GM21723 (cell line): ENCODE data around the gene SPATA24.

Experiments
- ATAC-seq: cut with Tn5 transposase; IDR thresholded peaks from one replicate; pipeline ENCODE4 v1.9.1; 2021; ENCODE audit warnings: mild to moderate bottlenecking, moderate library complexity; ENCODE audit not compliant: unreplicated experiment

SPATA24 gene

DNA sequence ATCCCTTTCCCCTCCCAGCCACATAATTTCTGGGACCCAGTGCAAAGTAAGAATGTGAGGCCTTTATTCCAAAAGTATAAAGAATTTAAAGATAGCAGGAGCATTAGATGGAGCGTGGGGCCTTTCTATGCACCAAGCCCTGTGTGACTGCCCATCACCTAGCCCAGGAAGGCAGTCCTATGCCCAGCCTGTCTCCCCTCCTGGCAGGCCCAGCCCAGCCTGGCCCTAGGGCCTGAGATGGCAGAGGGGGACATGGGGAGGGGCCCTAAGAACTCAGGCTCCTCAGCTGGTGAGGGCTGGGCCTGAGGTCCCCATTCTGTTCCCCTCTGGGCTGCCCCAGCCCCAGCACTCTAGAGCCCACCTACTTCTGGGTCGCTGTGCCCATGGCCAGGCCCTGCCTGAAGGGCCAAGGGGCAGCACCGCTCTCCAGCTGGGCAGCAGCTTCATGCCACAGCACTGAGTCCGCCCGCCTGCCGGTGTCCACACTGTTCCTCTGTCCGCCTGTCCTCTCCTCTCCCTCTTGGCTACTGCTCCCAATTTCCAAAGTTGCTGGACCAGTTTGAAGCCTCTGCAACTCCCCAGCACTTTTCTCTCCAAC lies 19.8 kb downstream of the SPATA24 start:
- ATAC-seq: no peak

- no peak for ATAC-seq
Measured at GRCh38 chr5:139383275-139383992, 20.5 kb downstream of the SPATA24 start, which contains the start of gene SLC23A1. SLC23A1 (minus strand) TSS chr5:139383297; CDS start chr5:139383253, 44 bp downstream.

DNA sequence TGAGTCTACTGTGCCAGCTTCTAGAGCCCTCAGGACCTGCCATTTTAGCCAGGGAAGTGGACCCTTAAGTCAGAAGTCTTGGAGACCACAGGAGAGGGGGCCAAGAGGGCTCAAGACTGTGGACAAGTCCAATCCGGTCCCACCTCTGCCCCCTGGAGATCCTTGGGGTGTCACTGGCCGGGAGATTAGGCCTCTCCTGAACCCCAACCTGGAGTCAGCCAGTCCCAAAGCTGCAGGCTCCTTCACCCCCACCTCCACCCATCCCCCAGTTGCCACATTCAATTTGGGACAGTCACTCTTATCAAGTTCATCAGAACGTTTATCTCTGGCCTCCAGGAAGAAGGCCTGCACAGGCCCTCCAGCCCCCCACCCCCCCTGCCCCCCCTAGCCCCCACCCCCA lies 21.1 kb downstream of the SPATA24 start:
- ATAC-seq: no peak

- no peak for ATAC-seq
Measured at GRCh38 chr5:139381837-139382761, 21.8 kb downstream of the SPATA24 start.

GRCh38 chr5:139379626-139380449 lies 24.1 kb downstream of the SPATA24 start:
- no peak for ATAC-seq

GRCh38 chr5:139378941-139379361 lies 24.9 kb downstream of the SPATA24 start:
- ATAC-seq: no peak

DNA sequence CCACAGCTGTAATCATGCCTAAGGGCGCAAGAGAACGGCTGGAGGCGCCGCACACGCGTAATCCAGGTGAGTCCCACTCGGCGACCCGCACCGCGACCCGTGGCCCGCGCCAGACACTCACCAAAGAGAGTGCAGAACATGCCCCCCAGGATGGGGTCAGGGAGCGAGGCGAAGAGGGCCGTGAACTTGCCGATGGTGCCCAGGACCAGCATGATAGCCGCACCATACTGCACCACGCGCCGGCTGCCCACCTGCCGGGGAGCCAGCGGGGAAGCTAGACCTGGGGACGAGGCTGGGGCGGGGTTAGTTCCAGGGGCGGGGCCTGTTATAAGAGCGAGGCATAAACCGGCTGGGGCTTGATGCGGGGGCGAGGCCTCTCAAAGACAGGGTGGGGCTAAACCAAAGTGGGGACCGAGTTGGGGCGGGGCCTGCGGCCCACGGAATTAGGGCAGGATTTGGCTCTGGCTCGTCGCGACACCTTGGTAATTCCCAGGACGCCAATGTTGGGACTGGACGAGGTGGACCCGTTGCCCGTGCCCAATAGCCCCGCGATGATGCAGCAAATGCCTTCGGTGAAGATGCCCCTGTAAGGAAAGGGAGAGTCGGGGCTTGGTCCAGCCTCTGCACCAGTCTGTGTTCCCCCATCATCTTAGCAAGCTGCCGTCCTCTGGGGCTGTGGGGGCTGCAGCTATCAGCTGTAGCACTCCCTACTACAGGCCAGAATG lies 25.6 kb downstream of the SPATA24 start:
- ATAC-seq: no peak

- no peak for ATAC-seq
Measured at GRCh38 chr5:139377226-139377625, 26.7 kb downstream of the SPATA24 start.

DNA sequence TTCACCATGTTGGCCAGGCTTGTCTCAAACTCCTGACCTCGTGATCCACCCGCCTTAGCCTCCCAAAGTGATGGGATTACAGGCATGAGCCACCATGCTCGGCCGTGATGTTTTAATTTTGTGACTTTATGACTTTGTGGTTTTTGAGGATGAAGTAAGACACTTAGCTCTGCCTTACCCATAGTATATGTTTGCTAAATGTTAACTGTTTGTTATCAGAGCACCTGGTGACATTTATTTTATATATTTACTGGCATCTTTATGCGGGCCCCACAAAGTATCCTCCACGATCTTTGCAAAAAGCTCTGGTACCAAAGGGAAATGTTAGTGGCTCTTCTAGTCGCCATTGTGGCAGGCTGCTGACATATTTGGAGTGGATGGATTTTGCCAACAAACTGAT lies 27.5 kb downstream of the SPATA24 start:
- no peak for ATAC-seq

- ATAC-seq: no peak
Measured at GRCh38 chr5:139374909-139375308, 29.0 kb downstream of the SPATA24 start.

- ATAC-seq: no peak
Measured at GRCh38 chr5:139371482-139372435, 32.1 kb downstream of the SPATA24 start.

DNA sequence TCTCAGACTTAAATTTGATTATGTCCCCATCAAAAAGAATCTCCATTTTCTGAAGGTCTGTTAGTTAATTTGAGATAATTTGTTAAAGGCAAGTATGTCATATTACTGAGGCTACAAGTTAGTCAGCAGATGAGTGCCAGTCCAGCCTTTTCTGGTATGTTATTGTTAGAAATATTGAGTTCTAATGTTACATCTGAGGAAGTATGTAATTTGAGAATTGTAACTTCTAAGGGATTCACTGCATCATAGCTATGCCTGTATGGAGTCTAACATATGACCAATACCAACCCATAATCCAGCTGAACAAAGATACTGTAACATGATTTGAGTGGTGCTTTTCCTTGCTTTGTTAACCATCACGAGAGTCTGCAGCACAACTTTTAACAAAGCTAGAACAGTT lies 34.7 kb downstream of the SPATA24 start:
- ATAC-seq: no peak

GRCh38 chr5:139368613-139369012 lies 35.3 kb downstream of the SPATA24 start:
- no peak for ATAC-seq

DNA sequence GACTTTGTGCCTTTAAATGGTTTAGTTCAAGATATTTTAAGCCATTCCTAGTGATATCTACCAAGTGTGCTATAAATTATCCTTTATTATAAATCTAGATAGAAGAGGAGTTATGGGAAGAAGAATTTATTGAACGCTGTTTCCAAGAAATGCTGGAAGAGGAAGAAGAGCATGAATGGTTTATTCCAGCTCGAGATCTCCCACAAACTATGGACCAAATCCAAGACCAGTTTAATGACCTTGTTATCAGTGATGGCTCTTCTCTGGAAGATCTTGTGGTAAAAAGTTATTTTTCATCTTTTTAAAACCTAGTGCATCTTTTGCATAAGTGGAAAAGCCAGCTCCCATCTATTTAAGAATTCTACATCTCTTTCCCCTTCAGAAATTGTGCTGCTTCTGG lies 39.4 kb downstream of the SPATA24 start:
- ATAC-seq: no peak

DNA sequence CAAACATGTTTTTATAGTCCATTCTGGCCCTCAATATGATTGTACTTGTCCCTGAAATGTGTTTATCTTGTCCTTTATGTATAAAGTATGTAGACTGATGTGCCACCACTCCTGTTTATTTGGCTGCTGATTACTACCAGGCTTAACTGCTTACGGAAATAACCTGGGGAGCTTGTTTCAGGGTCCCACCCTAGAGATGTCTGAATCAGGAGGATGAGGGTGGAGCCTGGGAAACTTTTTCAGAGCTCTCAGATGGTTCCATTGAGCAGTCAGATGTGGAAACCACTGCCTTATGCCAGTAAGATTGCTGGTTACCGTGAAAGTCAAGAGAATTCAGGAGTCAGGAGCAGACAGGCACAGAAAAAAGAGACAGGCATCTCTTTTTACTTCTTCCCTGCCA lies 40.0 kb downstream of the SPATA24 start:
- no peak for ATAC-seq

DNA sequence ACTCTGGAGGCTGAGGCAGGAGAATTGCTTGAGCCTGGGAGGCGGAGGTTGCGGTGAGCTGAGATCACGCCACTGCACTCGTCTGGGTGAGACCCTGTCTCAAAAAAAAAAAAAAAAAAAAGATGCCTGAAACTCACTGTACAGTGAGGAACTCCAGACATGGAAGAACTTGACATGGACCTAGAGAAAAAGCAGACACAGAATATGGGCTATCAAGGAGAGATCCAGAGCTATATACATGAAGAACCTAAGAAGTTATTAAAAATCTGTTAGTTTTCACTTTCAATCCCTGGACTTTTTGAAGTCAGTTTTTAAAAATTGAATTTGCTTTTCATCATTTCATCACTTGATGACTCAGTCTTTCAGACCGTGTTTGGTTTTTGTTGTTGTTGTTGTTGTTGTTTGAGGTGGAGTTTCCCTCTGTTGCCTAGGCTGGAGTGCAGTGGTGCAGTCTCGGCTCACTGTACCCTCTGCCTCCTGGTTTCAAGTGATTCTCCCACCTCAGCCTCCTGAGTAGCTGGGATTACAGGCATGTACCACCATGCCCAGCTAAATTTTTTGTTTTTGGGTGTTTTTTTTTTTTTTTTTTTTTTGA lies 42.0 kb downstream of the SPATA24 start:
- no peak for ATAC-seq

GRCh38 chr5:139360384-139360783 lies 43.5 kb downstream of the SPATA24 start:
- ATAC-seq: no peak

GRCh38 chr5:139358064-139358463 lies 45.8 kb downstream of the SPATA24 start:
- no peak for ATAC-seq
